HEK293 (cell line): ENCODE results near the gene ATP5F1D.

Source experiments
- CTCF ChIA-PET: fragments of 350-600 bp; formaldehyde crosslinking; extraction: SDS; loops from one replicate; lab custom pipeline; 2021; ENCODE audit warnings: antibody characterized with exemption; lab: Yijun Ruan, JAX
- POLR2A ChIA-PET: fragments of 300-600 bp; formaldehyde crosslinking; extraction: SDS; loops from one replicate; lab custom pipeline; 2020; ENCODE audit warnings: antibody characterized with exemption, inconsistent platforms; lab: Yijun Ruan, JAX
- H3K27ac ChIP-seq: fragments of 200-500 bp; sonication (Bioruptor generic); 2 replicates; pipeline ENCODE4 v1.5.1; 2014; ENCODE audit warnings: low read depth, low read length, control low read depth, inconsistent platforms; ENCODE audit errors: extremely low read depth
- H3K36me3 ChIP-seq, 2 experiments: fragments of 200-500 bp in 1 of 2; sonication (Bioruptor generic) in 1 of 2; 1 replicate in 1 of 2; 2 replicates in 1 of 2; pipeline ENCODE4 v1.5.1; 2014 to 2017; ENCODE audit warnings: inconsistent platforms in 2 of 2, low read length in 2 of 2; ENCODE audit not compliant: control insufficient read depth in 2 of 2, insufficient read depth in 1 of 2
- H3K4me1 ChIP-seq: fragments of 200-500 bp; sonication (Bioruptor generic); 2 replicates; pipeline ENCODE4 v1.5.1; 2014; ENCODE audit warnings: mild to moderate bottlenecking, low read length, inconsistent platforms; ENCODE audit not compliant: control insufficient read depth, insufficient read depth
- H3K4me3 ChIP-seq: 2 replicates; pipeline ENCODE4 v1.5.1; 2011; ENCODE audit warnings: low read depth, mild to moderate bottlenecking, control low read depth, low read length, moderate library complexity
- H3K9me3 ChIP-seq: fragments of 200-500 bp; sonication (Bioruptor generic); 2 replicates; pipeline ENCODE4 v1.5.1; 2014; ENCODE audit warnings: low read depth, low read length, inconsistent platforms; ENCODE audit not compliant: control insufficient read depth, insufficient read depth
- BCL11A ChIP-seq: fragments of 450-650 bp; formaldehyde crosslinking; IDR thresholded peaks from 2 replicates; pipeline ENCODE4 v1.5.1; 2016; ENCODE audit warnings: low read depth, missing biosample characterization, missing genetic modification characterization
- GLI2 ChIP-seq: fragments of 450-650 bp; formaldehyde crosslinking; IDR thresholded peaks from 2 replicates; pipeline ENCODE4; 2017; ENCODE audit warnings: missing biosample characterization, missing genetic modification characterization, low read depth, borderline replicate concordance
- GLIS2 ChIP-seq: fragments of 450-650 bp; formaldehyde crosslinking; IDR thresholded peaks from 2 replicates; pipeline ENCODE4 v1.5.1; 2016; ENCODE audit warnings: missing biosample characterization, missing genetic modification characterization
- HOXD13 ChIP-seq: sonication (generic); formaldehyde crosslinking; IDR thresholded peaks from 2 replicates; pipeline ENCODE4 v1.8.0; 2022; ENCODE audit warnings: missing genetic modification reagents, borderline replicate concordance
- INSM2 ChIP-seq: fragments of 450-650 bp; formaldehyde crosslinking; IDR thresholded peaks from 2 replicates; pipeline ENCODE4 v1.5.1; 2016; ENCODE audit warnings: missing biosample characterization, missing genetic modification characterization
- WT1 ChIP-seq: fragments of 450-650 bp; formaldehyde crosslinking; IDR thresholded peaks from 2 replicates; pipeline ENCODE4 v1.5.1; 2016; ENCODE audit warnings: missing biosample characterization, missing genetic modification characterization
- YY2 ChIP-seq: fragments of 450-650 bp; formaldehyde crosslinking; IDR thresholded peaks from 2 replicates; pipeline ENCODE4 v1.5.1; 2016; ENCODE audit warnings: missing biosample characterization, missing genetic modification characterization
- ZBTB10 ChIP-seq: fragments of 450-650 bp; formaldehyde crosslinking; IDR thresholded peaks from 2 replicates; pipeline ENCODE4 v1.5.1; 2016; ENCODE audit warnings: missing biosample characterization, missing genetic modification characterization
- ZBTB8A ChIP-seq: fragments of 450-650 bp; formaldehyde crosslinking; IDR thresholded peaks from 2 replicates; pipeline ENCODE4 v1.5.1; 2016; ENCODE audit warnings: missing biosample characterization, missing genetic modification characterization
- ZFP37 ChIP-seq: fragments of 450-650 bp; formaldehyde crosslinking; IDR thresholded peaks from 2 replicates; pipeline ENCODE4 v1.5.1; 2016; ENCODE audit warnings: missing biosample characterization, missing genetic modification characterization
- ZFP69B ChIP-seq: fragments of 450-650 bp; formaldehyde crosslinking; IDR thresholded peaks from 2 replicates; pipeline ENCODE4 v1.5.1; 2016; ENCODE audit warnings: missing biosample characterization, missing genetic modification characterization
- ZNF10 ChIP-seq: fragments of 450-650 bp; formaldehyde crosslinking; IDR thresholded peaks from 2 replicates; pipeline ENCODE4 v1.5.1; 2017; ENCODE audit warnings: missing biosample characterization, missing genetic modification characterization
- ZNF157 ChIP-seq: fragments of 450-650 bp; formaldehyde crosslinking; IDR thresholded peaks from 2 replicates; pipeline ENCODE4 v1.5.1; 2016; ENCODE audit warnings: missing biosample characterization, missing genetic modification characterization
- ZNF335 ChIP-seq: fragments of 450-650 bp; formaldehyde crosslinking; conservative IDR thresholded peaks from 2 replicates; pipeline ENCODE4 v1.5.1; 2016; ENCODE audit warnings: missing biosample characterization, missing genetic modification characterization
- ZNF341 ChIP-seq: fragments of 450-650 bp; formaldehyde crosslinking; IDR thresholded peaks from 2 replicates; pipeline ENCODE4; 2016; ENCODE audit warnings: low read depth, missing biosample characterization, missing genetic modification characterization
- ZNF366 ChIP-seq: fragments of 450-650 bp; formaldehyde crosslinking; conservative IDR thresholded peaks from 2 replicates; pipeline ENCODE4 v1.5.1; 2016; ENCODE audit warnings: missing biosample characterization, missing genetic modification characterization
- ZNF416 ChIP-seq: fragments of 450-650 bp; formaldehyde crosslinking; IDR thresholded peaks from 2 replicates; pipeline ENCODE4 v1.5.1; 2016; ENCODE audit warnings: missing biosample characterization, missing genetic modification characterization
- ZNF488 ChIP-seq: fragments of 450-650 bp; formaldehyde crosslinking; IDR thresholded peaks from 2 replicates; pipeline ENCODE4 v1.5.1; 2016; ENCODE audit warnings: missing biosample characterization, missing genetic modification characterization
- ZNF518A ChIP-seq: fragments of 450-650 bp; formaldehyde crosslinking; conservative IDR thresholded peaks from 2 replicates; pipeline ENCODE4 v1.5.1; 2016; ENCODE audit warnings: low read depth, missing biosample characterization, missing genetic modification characterization
- ZNF529 ChIP-seq: fragments of 450-650 bp; formaldehyde crosslinking; IDR thresholded peaks from 2 replicates; pipeline ENCODE4 v1.5.1; 2017; ENCODE audit warnings: missing genetic modification characterization, missing biosample characterization; ENCODE audit not compliant: insufficient replicate concordance
- ZNF555 ChIP-seq: fragments of 450-650 bp; formaldehyde crosslinking; conservative IDR thresholded peaks from 2 replicates; pipeline ENCODE4 v1.5.1; 2017; ENCODE audit warnings: missing biosample characterization, mild to moderate bottlenecking, missing genetic modification characterization, inconsistent platforms
- ZNF600 ChIP-seq: fragments of 450-650 bp; formaldehyde crosslinking; IDR thresholded peaks from 2 replicates; pipeline ENCODE4 v1.5.1; 2016; ENCODE audit warnings: missing biosample characterization, missing genetic modification characterization
- ZNF621 ChIP-seq: fragments of 450-650 bp; formaldehyde crosslinking; IDR thresholded peaks from 2 replicates; pipeline ENCODE4 v1.5.1; 2017; ENCODE audit warnings: missing biosample characterization, missing genetic modification characterization
- ZNF76 ChIP-seq: fragments of 450-650 bp; formaldehyde crosslinking; IDR thresholded peaks from 2 replicates; pipeline ENCODE4; 2016; ENCODE audit warnings: low read depth, missing biosample characterization, missing genetic modification characterization, borderline replicate concordance
- ZSCAN30 ChIP-seq: fragments of 450-650 bp; IDR thresholded peaks from 2 replicates; pipeline ENCODE4 v1.5.1; 2018; ENCODE audit warnings: missing biosample characterization, mild to moderate bottlenecking, missing genetic modification characterization, moderate library complexity

ATP5F1D gene

GRCh38 chr19:1206150-1206863 is 35.2 kb upstream of the ATP5F1D start (continued):
- TF ChIP-seq WT1 (tag by site-specific recombination) (0 out of 2 replicates have a peak, but pooled peaks have one; percentile 18), HOXD13 (no peak), INSM2 (tag by site-specific recombination) (no peak), ZNF416 (no peak), ZNF529 (no peak), BCL11A (no peak), ZFP69B (tag by site-specific recombination) (no peak), ZBTB8A (tag by site-specific recombination) (no peak; the same call in 1 of the 2 replicates), GLIS2 (tag by site-specific recombination) (peak; percentile 87), ZNF555 (tag by site-specific recombination) (no peak), ZNF621 (tag by site-specific recombination) (no peak)
- TF ChIP-seq, all 188 proteins: peak for 7

- ChIA-PET CTCF (no interaction called here), POLR2A (interaction anchor here (0.5 kb wide), 1 partner anchor 13 kb away, joined by 3 read pairs; no protein-coding TSS in a partner anchor)
- Histone ChIP-seq H3K4me1 (peaks cover 7% of the 10 kb centered on the region), H3K9me3 (no peaks in the 10 kb centered on the region), H3K27ac (peak overlapping the region; percentile 99), H3K4me3 (peak overlapping the region; percentile 53), H3K36me3 (peaks cover 7 to 28% of the 10 kb centered on the region in 2 experiments; a peak in 2 of 3 replicates)
- peak; percentile 10; the same call in 1 of the 2 replicates for TF ChIP-seq ZNF488 (tag by site-specific recombination)
- no peak for TF ChIP-seq ZNF157 (tag by site-specific recombination)
- no peak for TF ChIP-seq GLI2
- TF ChIP-seq ZNF341 (tag by site-specific recombination) = peak; percentile 86
- 0 out of 2 replicates have a peak, but pooled peaks have one; percentile 13 for TF ChIP-seq ZNF76
- TF ChIP-seq YY2 = 0 out of 2 replicates have a peak, but pooled peaks have one; percentile 8
- TF ChIP-seq ZNF10 = peak; percentile 42; the same call in 1 of the 2 replicates
- peak; percentile 44; the same call in 1 of the 2 replicates for TF ChIP-seq ZNF366 (tag by site-specific recombination)
- TF ChIP-seq ZNF600 (tag by site-specific recombination) = peak; percentile 98
- no peak for TF ChIP-seq ZSCAN30 (tag by site-specific recombination)
- peak; percentile 30; the same call in 1 of the 2 replicates for TF ChIP-seq ZFP37 (tag by site-specific recombination)
- peak; percentile 89 for TF ChIP-seq ZNF335
- TF ChIP-seq ZBTB10 (tag by site-specific recombination) = 0 out of 2 replicates have a peak, but pooled peaks have one; percentile 19
- no peak for TF ChIP-seq ZNF518A (tag by site-specific recombination)
Measured at GRCh38 chr19:1206864-1207450, 34.6 kb upstream of the ATP5F1D start.
